GM19397 (cell line): ENCODE measurements around the gene CDH19.

ENCODE experiments used
- ATAC-seq: cut with Tn5 transposase; IDR thresholded peaks from one replicate; pipeline ENCODE4 v1.9.1; 2021; ENCODE audit warnings: mild to moderate bottlenecking, moderate library complexity; ENCODE audit not compliant: unreplicated experiment

CDH19 gene

GRCh38 chr18:66457245-66457644, 146.6 kb downstream of the CDH19 start:
- ATAC-seq: no peak
